HS-27A (cell line): ENCODE data around the gene KRTAP19-5.
"Not testable (repeated sequence)": the region's sequence is repeated elsewhere in the genome, so short reads cannot be mapped to it uniquely, and the experiment has no call there.

Source experiments
- DNase-seq: peaks from one replicate; pipeline ENCODE4 v3.0.0-alpha.2; 2012; ENCODE audit warnings: low read depth, missing footprints

Gene KRTAP19-5

GRCh38 chr21:30502041-30502440 is at the start of gene KRTAP19-5:
KRTAP19-5 (minus strand) TSS chr21:30502141; CDS start chr21:30502090, 51 bp downstream.
- DNase-seq: no peak

DNA sequence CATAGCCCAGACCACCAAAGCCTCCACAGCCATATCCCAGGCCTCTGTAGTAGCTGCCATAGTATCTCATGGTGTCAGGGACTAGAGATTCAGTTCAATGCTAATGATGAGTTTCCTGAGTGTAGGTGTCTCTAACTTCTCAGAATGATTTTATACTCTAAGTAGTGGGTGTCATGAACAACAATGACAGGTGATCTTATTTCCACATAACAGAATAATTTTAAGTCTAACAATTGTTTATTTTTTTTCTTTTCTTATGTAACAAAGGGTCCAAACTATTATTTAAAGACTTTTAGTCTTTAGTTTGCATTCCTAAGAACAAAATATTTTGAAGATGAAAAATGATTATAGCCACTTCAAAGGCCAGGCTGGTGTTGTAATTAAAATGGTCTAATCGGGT is 39.8 kb upstream of the KRTAP19-5 start, which contains the start of gene KRTAP19-6:
TSS of gene KRTAP19-6 (minus strand) at position 101 of the 400 bp plus-strand sequence. CDS start at position 70, 31 bp downstream.
- DNase-seq: no peak

- no peak for DNase-seq
Measured at GRCh38 chr21:30518876-30519275, 16.9 kb upstream of the KRTAP19-5 start.

DNA sequence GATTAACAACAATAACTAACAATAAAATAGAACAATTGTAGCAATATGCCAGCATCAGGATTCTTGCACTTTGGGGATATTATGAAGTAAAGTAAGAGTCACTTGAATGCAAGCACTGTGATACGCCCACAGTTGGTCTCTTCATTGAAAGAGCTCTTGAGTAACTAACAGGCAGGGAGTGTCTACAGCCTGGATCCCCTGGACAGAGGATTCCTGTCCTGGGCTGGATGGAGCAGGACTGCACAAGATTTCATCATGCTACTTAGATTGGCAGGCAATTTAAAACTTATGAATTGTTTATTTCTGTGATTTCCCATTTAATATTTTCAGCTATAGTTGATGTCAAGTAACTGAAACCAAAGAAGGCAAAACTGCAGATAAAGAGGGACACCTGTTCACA is 13.7 kb upstream of the KRTAP19-5 start:
- no peak for DNase-seq

DNA sequence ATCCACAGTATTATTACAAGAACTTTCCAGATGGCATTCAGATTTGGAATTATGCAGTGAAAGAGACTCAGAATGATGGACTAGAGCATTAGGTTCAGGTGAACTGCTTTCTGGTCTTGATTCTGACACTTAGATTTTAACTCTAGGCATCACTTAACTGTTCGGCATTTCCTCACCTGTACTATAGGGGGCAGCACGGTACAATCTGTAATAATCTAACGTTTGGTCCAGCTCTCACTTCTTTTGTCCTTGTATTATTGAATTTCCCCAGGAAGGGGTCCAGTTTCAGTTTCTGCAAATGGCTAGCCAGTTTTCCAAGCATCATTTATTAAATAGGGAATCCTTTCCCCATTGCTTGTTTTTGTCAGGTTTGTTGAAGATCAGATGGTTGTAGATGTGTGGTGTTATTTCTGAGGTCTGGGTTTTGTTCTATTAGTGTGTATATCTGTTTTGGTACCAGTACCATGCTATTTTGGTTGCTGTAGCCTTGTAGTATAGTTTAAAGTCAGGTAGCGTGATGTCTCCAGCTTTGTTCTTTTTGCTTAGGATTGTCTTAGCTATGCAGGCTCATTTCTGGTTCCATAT is 3.8 kb upstream of the KRTAP19-5 start:
- not testable (repeated sequence) for DNase-seq

DNA sequence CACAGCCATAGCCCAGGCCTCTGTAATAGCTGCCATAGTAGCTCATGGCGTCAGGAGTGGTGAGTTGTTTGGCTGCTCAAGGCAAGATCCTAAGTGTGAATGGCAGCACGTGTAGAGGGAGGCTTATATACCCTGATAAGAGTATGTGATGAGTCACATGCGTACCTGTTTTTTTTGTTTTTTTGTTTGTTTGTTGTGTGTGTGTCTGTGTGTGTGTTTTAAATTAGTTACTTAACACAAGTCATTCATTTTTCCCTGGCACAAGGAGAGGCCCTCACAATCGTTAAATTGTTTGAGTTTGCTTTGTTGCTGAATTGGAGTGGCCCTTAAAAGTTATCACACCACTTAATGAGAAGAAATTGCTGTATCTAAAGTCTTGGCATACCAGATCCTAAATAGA is 4.9 kb downstream of the KRTAP19-5 start, which contains the start of gene KRTAP19-4:
TSS of gene KRTAP19-4 (minus strand) at position 101 of the 400 bp plus-strand sequence. CDS start at position 46, 55 bp downstream.
- no peak for DNase-seq

DNA sequence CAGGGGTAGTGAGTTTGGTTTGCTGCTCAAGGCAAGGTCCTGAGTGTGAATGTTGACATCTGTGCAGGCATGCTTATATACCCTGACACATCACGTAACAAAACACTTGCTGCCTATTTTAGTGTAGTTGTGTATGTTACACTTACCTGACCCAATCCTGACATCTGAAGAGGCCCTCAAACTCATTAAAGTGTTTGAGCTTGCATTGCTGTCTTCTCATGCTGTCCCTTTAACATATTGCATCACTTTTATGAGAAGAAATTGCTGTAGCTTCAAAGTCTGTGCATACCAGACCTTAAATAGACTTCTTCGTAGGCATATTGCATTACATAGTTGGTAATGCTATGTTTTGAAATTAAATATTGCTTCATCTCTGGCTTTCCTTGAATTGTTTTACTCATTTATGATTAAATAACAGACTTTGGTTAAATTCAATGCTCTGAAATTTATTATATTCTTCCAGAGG is 9.9 kb downstream of the KRTAP19-5 start, which contains the start of gene KRTAP19-3:
TSS of gene KRTAP19-3 (minus strand) at position 51 of the 466 bp plus-strand sequence. CDS start 56 bp downstream, outside the sequence.
- DNase-seq: no peak

DNA sequence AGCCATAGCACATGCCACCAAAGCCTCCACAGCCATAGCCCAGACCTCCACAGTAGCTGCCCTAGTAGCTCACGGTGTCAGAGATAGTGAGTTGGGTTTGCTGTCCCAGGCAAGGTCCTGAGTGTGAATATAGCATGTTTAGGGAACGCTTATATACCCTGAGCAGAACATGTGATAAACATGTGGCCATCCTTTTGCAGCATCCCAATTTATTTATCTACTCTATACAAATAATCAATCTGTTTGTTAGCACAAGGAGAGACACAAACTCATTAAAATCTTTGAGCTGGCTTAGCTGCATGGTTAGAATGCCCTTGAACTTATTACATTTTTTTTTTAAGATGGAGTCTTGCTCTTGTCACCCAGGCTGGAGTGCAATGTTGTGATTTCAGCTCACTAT is 14.6 kb downstream of the KRTAP19-5 start, which contains the start of gene KRTAP19-2:
TSS of gene KRTAP19-2 (minus strand) at position 101 of the 400 bp plus-strand sequence. CDS start at position 13, 88 bp downstream.
- no peak for DNase-seq

GRCh38 chr21:30486180-30486579 is 15.8 kb downstream of the KRTAP19-5 start:
- no peak for DNase-seq

- no peak for DNase-seq
Measured at GRCh38 chr21:30482130-30482529, 19.8 kb downstream of the KRTAP19-5 start.

GRCh38 chr21:30480145-30480544 is 21.8 kb downstream of the KRTAP19-5 start, which contains the start of gene KRTAP19-1:
KRTAP19-1 (minus strand) TSS chr21:30480367; CDS start chr21:30480317, 50 bp downstream.
- no peak for DNase-seq

GRCh38 chr21:30479259-30479658 is 22.7 kb downstream of the KRTAP19-5 start:
- no peak for DNase-seq

DNA sequence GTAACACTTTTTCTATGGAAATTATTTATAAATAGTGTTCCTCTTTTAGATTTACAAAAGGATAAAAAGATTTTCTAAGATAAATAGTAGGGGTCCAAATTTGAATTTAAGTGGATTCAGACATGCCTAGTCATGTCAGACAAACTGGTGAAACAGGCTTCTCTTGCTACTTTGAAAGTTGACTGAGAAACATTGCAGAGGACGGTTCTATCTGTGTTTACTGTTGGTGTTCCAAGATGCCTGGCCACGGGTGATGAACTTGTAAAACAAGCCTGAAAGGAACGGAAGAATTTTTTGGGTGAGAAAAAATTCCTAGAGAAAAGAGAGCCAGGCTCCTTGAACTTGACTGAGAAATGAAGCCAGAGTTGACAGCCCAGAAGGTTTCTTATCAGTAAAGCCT is 23.9 kb downstream of the KRTAP19-5 start:
- DNase-seq: no peak

- DNase-seq: no peak
Measured at GRCh38 chr21:30468900-30469714, 32.8 kb downstream of the KRTAP19-5 start.

DNA sequence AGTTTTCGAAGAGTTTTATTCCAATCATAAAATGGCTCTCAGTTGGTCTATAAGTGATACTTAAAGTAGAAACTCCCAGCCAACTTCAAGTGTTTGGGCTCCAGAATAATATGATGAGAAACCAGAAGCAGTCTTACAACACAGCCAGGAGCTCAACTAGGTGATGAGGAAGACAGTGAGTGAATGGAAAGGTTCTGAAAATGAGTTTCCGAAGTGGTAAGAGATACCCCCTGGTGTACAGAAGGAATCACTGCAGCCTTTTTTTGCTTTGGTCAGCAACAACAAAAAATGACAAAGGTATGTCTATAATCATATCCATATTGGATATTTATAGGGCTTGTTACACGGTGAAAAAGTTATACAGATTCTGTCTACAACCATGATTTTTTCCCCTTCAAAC is 38.2 kb downstream of the KRTAP19-5 start:
- DNase-seq: no peak
